WTC11 (cell line): ENCODE measurements around the gene SND1. TPM values are rescaled to one million over a fixed set of nuclear protein-coding genes. Genes with fewer than 3 reads are reported as not detected.

Source experiments
- ATAC-seq: fragments of 200-7000 bp; cut with Tn5 transposase; 2 replicates; pipeline ENCODE4 v1.10.0; 2021; ENCODE audit warnings: mild to moderate bottlenecking, moderate library complexity
- CTCF ChIA-PET: fragments of 300-600 bp; sonication (Branson Sonifier 250); formaldehyde crosslinking; loops from one replicate; lab custom pipeline; 2021; ENCODE audit warnings: antibody characterized with exemption; lab: Charles Lee
- POLR2A ChIA-PET: fragments of 350-600 bp; sonication (Branson Sonifier 250); formaldehyde crosslinking; loops from one replicate; lab custom pipeline; 2021; ENCODE audit warnings: antibody characterized with exemption; lab: Charles Lee
- DNase-seq: peaks from one replicate; pipeline ENCODE4 v3.0.0; 2021; ENCODE audit warnings: low spot score
- H3K27ac Mint-ChIP-seq: 2 replicates; pipeline ENCODE4 v1.8.0; 2021; ENCODE audit warnings: mixed read lengths
- H3K27me3 Mint-ChIP-seq: 2 replicates; pipeline ENCODE4 v1.8.0; 2021; ENCODE audit warnings: low read depth, mild to moderate bottlenecking, moderate library complexity, mixed read lengths
- H3K36me3 Mint-ChIP-seq: 2 replicates; pipeline ENCODE4 v1.8.0; 2021; ENCODE audit warnings: mixed read lengths
- H3K4me1 Mint-ChIP-seq: 2 replicates; pipeline ENCODE4 v1.8.0; 2022; ENCODE audit warnings: mixed read lengths
- H3K4me3 Mint-ChIP-seq: 2 replicates; pipeline ENCODE4 v1.8.0; 2021; ENCODE audit warnings: mild to moderate bottlenecking, moderate library complexity, mixed read lengths
- H3K9me3 Mint-ChIP-seq: 2 replicates; pipeline ENCODE4 v1.8.0; 2021; ENCODE audit warnings: mixed read lengths
- ATF6 ChIP-seq: sonication (generic); formaldehyde crosslinking; IDR thresholded peaks from 2 replicates; pipeline ENCODE4 v1.8.1; 2023; ENCODE audit warnings: mild to moderate bottlenecking, missing genetic modification reagents
- CBFB ChIP-seq: sonication (generic); formaldehyde crosslinking; IDR thresholded peaks from 2 replicates; pipeline ENCODE4 v1.8.1; 2022; ENCODE audit warnings: mild to moderate bottlenecking, low read depth, missing genetic modification reagents
- CDX4 ChIP-seq: fragments of 250-450 bp; sonication (Bioruptor Pico); IDR thresholded peaks from 2 replicates; pipeline ENCODE4 v1.9.0; 2021; ENCODE audit warnings: moderate library complexity, mild to moderate bottlenecking, inconsistent platforms, borderline replicate concordance
- E2F1 ChIP-seq: sonication (generic); formaldehyde crosslinking; IDR thresholded peaks from 2 replicates; pipeline ENCODE4 v1.8.0; 2022; ENCODE audit warnings: mild to moderate bottlenecking, missing genetic modification reagents
- E2F4 ChIP-seq: sonication (generic); formaldehyde crosslinking; IDR thresholded peaks from 2 replicates; pipeline ENCODE4 v1.8.1; 2022; ENCODE audit warnings: low read depth, mild to moderate bottlenecking, moderate library complexity, missing genetic modification reagents, borderline replicate concordance
- ELF4 ChIP-seq: sonication (generic); formaldehyde crosslinking; IDR thresholded peaks from 2 replicates; pipeline ENCODE4 v1.8.1; 2022; ENCODE audit warnings: low read depth, mild to moderate bottlenecking, moderate library complexity, missing genetic modification reagents
- ERG ChIP-seq: fragments of 250-450 bp; sonication (Bioruptor Pico); IDR thresholded peaks from 2 replicates; pipeline ENCODE4 v1.8.0; 2021; ENCODE audit warnings: mild to moderate bottlenecking
- ESRRA ChIP-seq: sonication (generic); formaldehyde crosslinking; IDR thresholded peaks from 2 replicates; pipeline ENCODE4 v1.8.1; 2022; ENCODE audit warnings: mild to moderate bottlenecking, missing genetic modification reagents, borderline replicate concordance
- FOXK1 ChIP-seq: sonication (generic); formaldehyde crosslinking; IDR thresholded peaks from 2 replicates; pipeline ENCODE4 v1.8.0; 2022; ENCODE audit warnings: mild to moderate bottlenecking, moderate library complexity, missing genetic modification reagents
- GABPB1 ChIP-seq: sonication (generic); formaldehyde crosslinking; IDR thresholded peaks from 2 replicates; pipeline ENCODE4 v1.8.1; 2023; ENCODE audit warnings: mild to moderate bottlenecking, missing genetic modification reagents
- HMGXB4 ChIP-seq: sonication (generic); formaldehyde crosslinking; IDR thresholded peaks from 2 replicates; pipeline ENCODE4 v1.8.1; 2023; ENCODE audit warnings: mild to moderate bottlenecking, moderate library complexity, missing genetic modification reagents
- JAZF1 ChIP-seq: fragments of 250-450 bp; sonication (Bioruptor Pico); IDR thresholded peaks from 2 replicates; pipeline ENCODE4 v1.9.0; 2021; ENCODE audit warnings: moderate library complexity, mild to moderate bottlenecking, inconsistent platforms
- NFE2L1 ChIP-seq: sonication (generic); formaldehyde crosslinking; IDR thresholded peaks from 2 replicates; pipeline ENCODE4 v1.8.1; 2023; ENCODE audit warnings: missing genetic modification reagents
- NFYB ChIP-seq: sonication (generic); formaldehyde crosslinking; conservative IDR thresholded peaks from 2 replicates; pipeline ENCODE4 v1.8.0; 2022; ENCODE audit warnings: low read depth, missing genetic modification reagents
- NR1H2 ChIP-seq: sonication (generic); formaldehyde crosslinking; IDR thresholded peaks from 2 replicates; pipeline ENCODE4 v1.9.0; 2021; ENCODE audit warnings: mild to moderate bottlenecking, moderate library complexity, missing genetic modification reagents
- NR3C1 ChIP-seq: sonication (generic); formaldehyde crosslinking; conservative IDR thresholded peaks from 2 replicates; pipeline ENCODE4 v1.8.1; 2023; ENCODE audit warnings: low read depth, mild to moderate bottlenecking, missing genetic modification reagents
- SP1 ChIP-seq: sonication (generic); formaldehyde crosslinking; conservative IDR thresholded peaks from 2 replicates; pipeline ENCODE4 v1.8.1; 2022; ENCODE audit warnings: missing genetic modification reagents
- STAT6 ChIP-seq: sonication (generic); formaldehyde crosslinking; conservative IDR thresholded peaks from 2 replicates; pipeline ENCODE4 v1.8.1; 2023; ENCODE audit warnings: mild to moderate bottlenecking, low read depth, missing genetic modification reagents, moderate library complexity
- TCF7 ChIP-seq: sonication (generic); formaldehyde crosslinking; IDR thresholded peaks from 2 replicates; pipeline ENCODE4 v1.8.0; 2022; ENCODE audit warnings: mild to moderate bottlenecking, low read depth, missing genetic modification reagents, moderate library complexity
- ZNF138 ChIP-seq: sonication (generic); formaldehyde crosslinking; conservative IDR thresholded peaks from 2 replicates; pipeline ENCODE4 v1.8.1; 2022; ENCODE audit warnings: mild to moderate bottlenecking, moderate library complexity, missing genetic modification reagents
- ZNF317 ChIP-seq: sonication (generic); formaldehyde crosslinking; IDR thresholded peaks from 2 replicates; pipeline ENCODE4 v1.8.1; 2023; ENCODE audit warnings: low read depth, mild to moderate bottlenecking, moderate library complexity, missing genetic modification reagents, borderline replicate concordance
- ZNF416 ChIP-seq: fragments of 250-450 bp; sonication (Bioruptor Pico); IDR thresholded peaks from 2 replicates; pipeline ENCODE4 v1.9.0; 2021; ENCODE audit warnings: mild to moderate bottlenecking, inconsistent platforms
- total RNA-seq: library from RNA; stranded (reverse); gene quantifications from 3 replicates; pipeline ENCODE4 v1.2.3, GENCODE V29; 2021

SND1 gene
- total RNA-seq, 1 experiment from 2014 or later: 261 TPM

- ATAC-seq: peak; percentile 48
- POLR2A ChIA-PET: no interaction called here
- Mint-ChIP-seq H3K27me3 (no peaks in the 10 kb centered on the region), H3K9me3 (no peaks in the 10 kb centered on the region), H3K4me3 (no peak overlapping the region), H3K27ac (peak overlapping the region; percentile 40; the same call in 1 of the 2 replicates), H3K4me1 (peaks cover 21% of the 10 kb centered on the region), H3K36me3 (no peaks in the 10 kb centered on the region)
- TF ChIP-seq ELF4 (CRISPR knock-in tag): no peak
- TF ChIP-seq HMGXB4 (CRISPR knock-in tag): no peak
- no peak for TF ChIP-seq NR3C1 (CRISPR knock-in tag)
- TF ChIP-seq NFYB (CRISPR knock-in tag): no peak
- no peak for TF ChIP-seq ESRRA (CRISPR knock-in tag)
- CTCF ChIA-PET: interaction anchor here (2.5 kb wide), 1 partner anchor 66 kb away, joined by 6 read pairs; no protein-coding TSS in a partner anchor
- DNase-seq: no peak
These were observed 301.7 kb downstream of the SND1 start for GRCh38 chr7:127953423-127954356.

GRCh38 chr7:127954357-127954748 lies 302.4 kb downstream of the SND1 start:
- Mint-ChIP-seq H3K4me1 (peaks cover 14% of the 10 kb centered on the region), H3K36me3 (no peaks in the 10 kb centered on the region), H3K27me3 (no peaks in the 10 kb centered on the region), H3K27ac (no peak overlapping the region), H3K9me3 (no peaks in the 10 kb centered on the region), H3K4me3 (no peak overlapping the region)
- ATAC-seq: no peak
- DNase-seq: no peak
- TF ChIP-seq ESRRA (CRISPR knock-in tag): no peak
- TF ChIP-seq JAZF1 (CRISPR knock-in tag): no peak
- no peak for TF ChIP-seq NFE2L1
- TF ChIP-seq FOXK1 (CRISPR knock-in tag): no peak
- TF ChIP-seq E2F1 (CRISPR knock-in tag): no peak
- TF ChIP-seq E2F4 (CRISPR knock-in tag): no peak
- no peak for TF ChIP-seq CDX4 (CRISPR knock-in tag)
- no peak for TF ChIP-seq ERG (CRISPR knock-in tag)
- no peak for TF ChIP-seq CBFB (CRISPR knock-in tag)
- no peak for TF ChIP-seq ZNF317 (CRISPR knock-in tag)
- no peak for TF ChIP-seq GABPB1 (CRISPR knock-in tag)
- TF ChIP-seq NR1H2 (CRISPR knock-in tag): no peak
- no peak for TF ChIP-seq ZNF138 (CRISPR knock-in tag)
- TF ChIP-seq ATF6 (CRISPR knock-in tag): no peak
- TF ChIP-seq TCF7 (CRISPR knock-in tag): no peak
- no peak for TF ChIP-seq STAT6 (CRISPR knock-in tag)
- TF ChIP-seq ZNF416 (CRISPR knock-in tag): no peak
- no peak for TF ChIP-seq SP1 (CRISPR knock-in tag)
- ChIA-PET CTCF (interaction anchor here (0.7 kb wide), 1 partner anchor 255 kb away, joined by 3 read pairs; no protein-coding TSS in a partner anchor), POLR2A (no interaction called here)
